ENCODE data around the gene PPARGC1A. TPM values are rescaled to one million over a fixed set of nuclear protein-coding genes. Genes with fewer than 3 reads are reported as not detected.

PPARGC1A gene
- total RNA-seq, 1 donor from 2014 or later, result 2.2 TPM

GRCh38 chr4:23877758-23878229 is 12.1 kb downstream of the PPARGC1A start:
- no peak overlapping the region for H3K4me3 Mint-ChIP-seq (ENCODE audit: unreplicated experiment)
- TF ChIP-seq CTCF (IDR thresholded peaks at IDR 0.05), result no peak
- peaks cover 2% of the 10 kb centered on the region for H3K9me3 Mint-ChIP-seq (ENCODE audit: low read depth)
- peaks cover 6% of the 10 kb centered on the region for H3K27me3 Mint-ChIP-seq (ENCODE audit: low read depth)
- peaks cover 28% of the 10 kb centered on the region for H3K4me1 Mint-ChIP-seq (ENCODE audit: low read depth)
- no peak overlapping the region for H3K27ac Mint-ChIP-seq (ENCODE audit: unreplicated experiment)
- H3K36me3 Mint-ChIP-seq (ENCODE audit: low read depth), result no peaks in the 10 kb centered on the region
- DNase-seq (ENCODE audit: low spot score), result no peak

- no peak for DNase-seq (ENCODE audit: low spot score)
- no peak for TF ChIP-seq CTCF (IDR thresholded peaks at IDR 0.05)
- Mint-ChIP-seq H3K36me3 (ENCODE audit: low read depth) (no peaks in the 10 kb centered on the region), H3K4me1 (ENCODE audit: low read depth) (peaks cover 24% of the 10 kb centered on the region), H3K27ac (ENCODE audit: unreplicated experiment) (no peak overlapping the region), H3K27me3 (ENCODE audit: low read depth) (peaks cover 8% of the 10 kb centered on the region), H3K4me3 (ENCODE audit: unreplicated experiment) (no peak overlapping the region), H3K9me3 (ENCODE audit: low read depth) (peaks cover 2% of the 10 kb centered on the region)
Observed at GRCh38 chr4:23876418-23877089, 13.3 kb downstream of the PPARGC1A start.

GRCh38 chr4:23875317-23875716 is 14.5 kb downstream of the PPARGC1A start:
- no peaks in the 10 kb centered on the region for H3K36me3 Mint-ChIP-seq (ENCODE audit: low read depth)
- DNase-seq (ENCODE audit: low spot score), result no peak
- peaks cover 24% of the 10 kb centered on the region for H3K4me1 Mint-ChIP-seq (ENCODE audit: low read depth)
- no peak overlapping the region for H3K4me3 Mint-ChIP-seq (ENCODE audit: unreplicated experiment)
- H3K9me3 Mint-ChIP-seq (ENCODE audit: low read depth), result peaks cover 2% of the 10 kb centered on the region
- no peak overlapping the region for H3K27ac Mint-ChIP-seq (ENCODE audit: unreplicated experiment)
- peaks cover 8% of the 10 kb centered on the region for H3K27me3 Mint-ChIP-seq (ENCODE audit: low read depth)
- TF ChIP-seq CTCF (IDR thresholded peaks at IDR 0.05), result no peak

GRCh38 chr4:23874536-23874901 is 15.3 kb downstream of the PPARGC1A start:
- H3K4me1 Mint-ChIP-seq (ENCODE audit: low read depth), result peaks cover 21% of the 10 kb centered on the region
- no peak overlapping the region for H3K4me3 Mint-ChIP-seq (ENCODE audit: unreplicated experiment)
- H3K27me3 Mint-ChIP-seq (ENCODE audit: low read depth), result peaks cover 8% of the 10 kb centered on the region
- no peak overlapping the region for H3K27ac Mint-ChIP-seq (ENCODE audit: unreplicated experiment)
- no peak for DNase-seq (ENCODE audit: low spot score)
- no peak for TF ChIP-seq CTCF (IDR thresholded peaks at IDR 0.05)
- peaks cover 2% of the 10 kb centered on the region for H3K9me3 Mint-ChIP-seq (ENCODE audit: low read depth)
- H3K36me3 Mint-ChIP-seq (ENCODE audit: low read depth), result no peaks in the 10 kb centered on the region

GRCh38 chr4:23873717-23874535 is 15.9 kb downstream of the PPARGC1A start:
- Mint-ChIP-seq H3K9me3 (ENCODE audit: low read depth) (peaks cover 2% of the 10 kb centered on the region), H3K4me3 (ENCODE audit: unreplicated experiment) (no peak overlapping the region), H3K4me1 (ENCODE audit: low read depth) (peaks cover 15% of the 10 kb centered on the region), H3K27ac (ENCODE audit: unreplicated experiment) (no peak overlapping the region), H3K27me3 (ENCODE audit: low read depth) (peaks cover 11% of the 10 kb centered on the region), H3K36me3 (ENCODE audit: low read depth) (no peaks in the 10 kb centered on the region)
- TF ChIP-seq CTCF (IDR thresholded peaks at IDR 0.05), result no peak
- no peak for DNase-seq (ENCODE audit: low spot score)
